Activated naive CD4-positive, alpha-beta T cell treated with Interleukin-2 at 50 U/mL for 16 hours (primary cell): ENCODE results near the gene ELMO1.

Source experiments
- DNase-seq: peaks from one replicate; pipeline ENCODE4 v3.0.0-alpha.2; 2020

Gene ELMO1

GRCh38 chr7:36889182-36889581, 559.5 kb downstream of the ELMO1 start:
- no peak for DNase-seq

GRCh38 chr7:36887969-36888368, 560.7 kb downstream of the ELMO1 start:
- DNase-seq = no peak

- no peak for DNase-seq
These were observed 561.4 kb downstream of the ELMO1 start for GRCh38 chr7:36887233-36887632.

- no peak for DNase-seq
These were observed 563.8 kb downstream of the ELMO1 start for GRCh38 chr7:36884910-36885309.

- no peak for DNase-seq
These were observed 564.3 kb downstream of the ELMO1 start for GRCh38 chr7:36884351-36884750.

GRCh38 chr7:36881233-36881874, 567.3 kb downstream of the ELMO1 start:
- DNase-seq = no peak

- DNase-seq = no peak
These were observed 568.6 kb downstream of the ELMO1 start for GRCh38 chr7:36880108-36880507.

GRCh38 chr7:36879021-36879420, 569.6 kb downstream of the ELMO1 start:
- no peak for DNase-seq

GRCh38 chr7:36878288-36878687, 570.4 kb downstream of the ELMO1 start:
- no peak for DNase-seq

GRCh38 chr7:36875794-36876193, 572.9 kb downstream of the ELMO1 start:
- DNase-seq = no peak

- no peak for DNase-seq
These were observed 574.6 kb downstream of the ELMO1 start for GRCh38 chr7:36874041-36874440.

- no peak for DNase-seq
These were observed 576.8 kb downstream of the ELMO1 start for GRCh38 chr7:36871863-36872262.

GRCh38 chr7:36871355-36871738, 577.3 kb downstream of the ELMO1 start:
- no peak for DNase-seq

GRCh38 chr7:36870625-36871354, 577.9 kb downstream of the ELMO1 start:
- DNase-seq = no peak

- DNase-seq = no peak
These were observed 579.8 kb downstream of the ELMO1 start for GRCh38 chr7:36868727-36869411.

- no peak for DNase-seq
These were observed 583.6 kb downstream of the ELMO1 start for GRCh38 chr7:36865019-36865418.

- no peak for DNase-seq
These were observed 584.6 kb downstream of the ELMO1 start for GRCh38 chr7:36863901-36864701.

GRCh38 chr7:36862771-36863261, 585.8 kb downstream of the ELMO1 start:
- no peak for DNase-seq

GRCh38 chr7:36861656-36862055, 587.0 kb downstream of the ELMO1 start:
- no peak for DNase-seq

- DNase-seq = no peak
These were observed 588.0 kb downstream of the ELMO1 start for GRCh38 chr7:36860681-36861080.

- DNase-seq = no peak
These were observed 593.3 kb downstream of the ELMO1 start for GRCh38 chr7:36855330-36855729.

GRCh38 chr7:36854652-36855051, 594.0 kb downstream of the ELMO1 start:
- no peak for DNase-seq

- DNase-seq = no peak
These were observed 595.7 kb downstream of the ELMO1 start for GRCh38 chr7:36852931-36853330.
